ENCODE measurements around the gene DCST2.

Gene DCST2

DNA sequence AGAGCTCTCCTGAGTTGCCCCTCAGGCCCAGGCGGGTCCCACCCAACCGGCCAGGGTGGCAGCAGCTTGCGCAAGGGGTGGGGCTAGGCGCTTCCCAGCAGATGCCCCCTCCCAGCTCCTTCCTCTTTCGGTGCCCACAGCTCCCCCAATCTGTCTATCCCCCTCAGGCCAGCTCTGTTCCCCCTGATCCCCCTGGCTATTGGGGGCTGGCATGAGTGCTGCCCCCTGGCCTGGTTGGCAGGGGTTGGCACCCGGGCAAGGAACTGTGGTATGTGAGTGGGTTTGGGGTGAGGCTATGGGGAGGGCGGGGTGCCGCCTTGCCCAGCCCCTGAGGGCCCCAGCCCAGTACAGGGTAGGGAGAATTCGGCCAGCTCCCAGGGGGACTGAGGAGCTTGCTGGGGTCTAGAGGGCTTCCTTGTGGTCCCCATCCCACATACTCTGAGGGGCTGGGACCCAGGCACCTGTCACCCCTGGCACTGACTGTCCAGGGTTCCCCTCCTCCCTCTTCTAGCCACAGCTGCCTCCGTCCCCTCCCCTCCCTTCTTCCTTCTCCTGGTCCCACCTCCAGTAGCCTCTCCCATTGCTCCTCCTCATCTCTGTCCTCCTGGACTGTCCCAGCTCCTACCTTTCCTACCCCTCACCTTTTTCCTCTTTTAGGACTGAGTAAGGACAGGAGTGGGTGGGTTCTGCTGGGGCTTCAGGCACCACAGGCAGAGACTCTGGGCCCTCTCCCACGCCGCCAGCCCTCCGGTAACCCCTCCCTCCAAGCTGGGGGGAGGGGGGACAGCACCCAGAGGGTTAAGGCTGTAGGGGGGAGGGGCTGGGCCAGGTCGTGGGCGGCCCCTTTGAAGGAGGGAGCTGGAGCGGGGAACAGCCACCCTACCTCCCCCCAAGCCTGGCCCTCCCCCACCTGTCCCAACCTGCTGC is 25.3 kb downstream of the DCST2 start:
- no peak for DNase-seq

DNA sequence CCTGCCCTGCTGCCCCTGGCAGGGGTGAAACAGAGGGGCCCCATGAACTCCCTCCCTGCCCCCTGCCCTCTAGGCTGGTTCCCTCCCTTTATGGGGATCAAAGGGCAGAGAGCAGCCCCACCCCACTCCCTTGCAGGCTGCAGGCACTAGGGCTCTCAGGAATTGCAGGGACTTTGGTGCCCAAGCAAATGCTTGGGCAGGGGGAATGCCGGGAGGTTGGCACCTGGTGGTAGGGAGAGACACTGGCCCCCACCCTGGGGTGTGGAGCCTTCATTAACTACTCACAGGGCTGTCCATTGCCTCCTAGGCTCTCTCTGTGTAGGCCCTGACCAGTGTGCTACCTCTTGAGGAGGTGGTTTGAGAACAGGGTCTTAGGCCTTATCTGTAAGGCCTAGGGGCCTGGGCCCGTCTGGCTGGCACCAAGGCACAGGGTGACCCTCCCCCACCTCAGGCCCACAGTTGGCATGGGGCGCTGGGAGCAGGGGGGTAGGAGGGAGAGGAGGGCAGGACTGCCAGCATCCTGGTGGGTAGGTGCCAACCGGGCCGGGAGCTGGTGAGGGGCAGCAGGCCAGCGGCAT is 26.2 kb downstream of the DCST2 start:
- DNase-seq = no peak

DNA sequence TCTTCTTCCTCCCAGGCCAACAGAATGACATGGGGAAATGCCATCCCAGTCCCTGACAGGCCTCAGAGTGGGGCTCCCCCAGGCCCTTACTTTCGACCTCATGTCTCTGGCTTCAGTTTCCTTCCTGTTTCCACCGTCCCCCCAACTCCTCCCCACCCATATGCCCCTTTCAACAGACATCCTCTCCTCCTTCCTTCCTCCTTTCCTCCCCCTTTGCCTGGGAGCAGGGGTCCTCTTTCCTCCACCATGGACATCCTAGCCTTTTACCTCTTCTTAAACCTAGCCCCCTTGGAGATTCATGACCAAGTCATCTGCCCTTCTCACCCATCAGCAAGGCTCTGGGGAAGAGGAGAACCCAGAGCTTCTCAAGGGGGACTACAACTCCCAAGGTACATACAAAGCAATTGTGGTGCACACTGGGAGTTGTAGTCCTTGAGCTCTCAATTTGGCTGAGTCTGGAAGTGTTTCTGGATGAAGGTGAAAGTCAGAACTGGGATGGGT is 26.9 kb downstream of the DCST2 start:
- peak; percentile 20 for DNase-seq

DNA sequence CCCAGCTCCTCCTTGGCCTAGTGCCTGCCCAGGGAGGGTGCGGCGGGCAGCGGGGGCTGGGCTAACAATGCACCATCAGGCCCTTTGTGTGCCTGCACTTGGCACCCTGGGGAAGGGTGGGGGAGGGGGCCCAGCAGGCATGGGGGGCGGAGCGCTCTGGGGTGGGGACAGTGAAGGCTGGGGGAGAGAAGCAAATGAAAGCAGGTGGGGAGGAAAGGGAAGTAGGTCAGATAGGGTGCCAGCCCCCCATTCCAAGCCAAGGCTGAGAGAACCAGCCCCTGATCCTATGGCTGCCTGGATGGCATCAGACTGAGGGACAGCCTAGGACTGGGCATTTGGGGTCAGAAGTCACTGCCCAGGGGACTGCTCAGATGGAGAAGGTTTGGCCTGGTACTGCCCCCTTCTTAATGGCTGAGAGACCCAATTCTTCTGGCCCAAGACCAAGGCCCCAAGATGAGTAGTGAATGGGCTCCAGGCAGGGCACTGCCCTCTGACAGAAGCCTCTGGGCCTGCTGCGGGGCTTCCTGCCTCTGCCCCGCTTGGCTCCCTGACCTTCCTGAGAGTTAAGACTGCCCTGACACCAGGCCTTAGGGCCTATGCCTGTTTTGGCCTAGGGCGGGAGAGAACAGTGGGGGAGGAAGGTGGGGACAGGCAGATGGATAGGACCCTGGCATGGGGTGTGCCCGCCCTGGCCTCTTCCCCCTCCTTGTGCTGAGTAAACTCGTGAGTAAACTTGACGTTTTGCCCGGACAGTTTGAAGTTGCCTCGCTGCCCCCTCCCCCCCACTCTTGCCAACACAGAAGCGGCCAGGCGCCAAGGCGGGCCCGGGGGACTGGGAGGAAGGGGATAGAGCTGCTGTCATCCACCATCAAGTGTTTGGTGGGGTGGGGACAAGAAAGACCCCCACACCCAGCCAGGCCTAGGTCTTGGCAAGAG is 28.2 kb downstream of the DCST2 start:
- DNase-seq = no peak

DNA sequence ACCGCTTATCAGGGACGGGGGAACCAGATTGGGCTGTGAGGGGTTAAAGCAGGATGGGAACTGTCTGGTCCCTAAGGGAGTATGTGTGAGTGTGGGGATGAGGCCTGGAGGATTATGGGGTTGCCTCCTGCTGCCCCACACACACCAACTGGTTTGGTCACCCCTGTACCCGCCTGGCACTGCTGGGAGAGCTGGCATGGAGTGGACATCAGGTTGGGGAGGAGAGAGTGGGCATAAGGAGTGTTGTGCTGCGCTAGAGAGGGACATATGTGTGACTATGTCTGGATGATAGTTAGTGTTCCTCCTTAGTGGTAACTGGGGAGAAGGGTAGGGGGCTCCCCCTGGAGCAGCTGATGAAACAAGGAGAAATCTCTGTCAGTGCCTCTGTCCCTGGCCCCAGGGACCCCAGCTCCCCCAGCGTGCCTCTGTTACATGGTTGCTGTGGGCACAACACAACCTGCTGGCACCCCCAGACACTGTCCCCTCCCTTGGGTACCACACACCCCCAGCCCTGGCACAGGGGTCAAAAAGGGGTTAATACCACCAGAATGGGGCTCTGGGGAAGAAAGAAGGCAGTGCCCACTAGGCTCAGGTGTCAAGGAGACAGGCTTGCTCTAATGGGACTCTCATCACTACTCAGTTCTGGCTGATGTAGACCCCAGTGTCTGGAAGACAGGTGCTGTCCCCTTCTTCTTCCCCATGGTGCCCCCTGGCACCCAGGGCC is 29.1 kb downstream of the DCST2 start:
- no peak for DNase-seq

DNA sequence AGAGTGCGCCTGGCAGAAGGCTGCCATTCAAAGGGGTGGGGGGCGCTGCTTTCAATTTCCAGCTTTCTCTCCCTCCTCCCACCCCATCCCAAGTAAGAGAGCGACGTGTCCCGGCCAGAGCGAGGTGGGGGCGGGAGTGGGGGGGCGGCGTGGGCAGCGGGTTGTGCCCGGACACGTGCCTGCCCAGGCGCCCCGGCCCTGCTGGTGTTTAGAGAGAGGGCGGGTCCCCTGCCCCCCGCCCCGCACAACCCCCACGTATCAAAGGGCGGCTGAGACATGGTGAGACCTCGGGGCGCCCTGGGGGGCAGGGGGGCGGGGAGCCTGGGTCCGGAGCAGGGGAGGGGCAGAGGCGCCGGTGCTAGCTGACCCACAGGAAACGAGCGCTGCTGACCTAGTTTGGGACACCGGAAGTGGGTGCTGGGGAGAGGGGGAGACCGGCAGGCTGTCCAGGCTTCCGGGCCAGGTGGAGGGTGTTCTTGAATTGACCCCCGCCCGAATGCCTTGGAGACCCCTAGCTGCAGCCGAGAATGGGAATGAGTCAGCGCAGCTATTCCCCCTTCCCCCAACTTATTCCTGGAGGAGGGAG is 29.7 kb downstream of the DCST2 start:
- no peak for DNase-seq

DNA sequence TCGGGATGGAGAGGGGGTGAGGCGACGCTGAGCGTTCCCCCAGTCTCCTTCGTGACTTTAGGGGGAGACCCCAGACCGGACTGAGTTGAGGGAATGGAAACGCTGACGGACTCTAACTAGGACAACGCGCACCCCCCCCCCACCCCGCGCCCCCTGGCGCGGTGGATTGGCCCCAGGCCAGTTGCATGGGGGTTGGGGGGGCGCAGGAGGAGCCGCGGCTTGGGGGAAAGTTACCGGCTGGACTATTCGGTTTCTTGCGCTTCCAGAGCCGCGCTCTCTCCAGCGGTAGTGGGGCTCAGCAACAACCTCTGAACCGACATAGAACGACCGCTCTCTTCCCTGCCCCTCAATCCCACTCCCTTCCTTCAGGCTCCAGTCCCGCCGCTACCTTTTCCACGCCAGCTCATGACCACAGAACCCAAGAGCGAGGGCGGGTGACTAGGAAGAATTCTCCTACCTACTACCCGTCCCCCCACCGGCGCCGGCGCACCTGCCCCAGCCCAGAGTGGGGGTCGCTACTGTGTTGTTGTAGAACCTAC is 30.3 kb downstream of the DCST2 start:
- no peak for DNase-seq

DNA sequence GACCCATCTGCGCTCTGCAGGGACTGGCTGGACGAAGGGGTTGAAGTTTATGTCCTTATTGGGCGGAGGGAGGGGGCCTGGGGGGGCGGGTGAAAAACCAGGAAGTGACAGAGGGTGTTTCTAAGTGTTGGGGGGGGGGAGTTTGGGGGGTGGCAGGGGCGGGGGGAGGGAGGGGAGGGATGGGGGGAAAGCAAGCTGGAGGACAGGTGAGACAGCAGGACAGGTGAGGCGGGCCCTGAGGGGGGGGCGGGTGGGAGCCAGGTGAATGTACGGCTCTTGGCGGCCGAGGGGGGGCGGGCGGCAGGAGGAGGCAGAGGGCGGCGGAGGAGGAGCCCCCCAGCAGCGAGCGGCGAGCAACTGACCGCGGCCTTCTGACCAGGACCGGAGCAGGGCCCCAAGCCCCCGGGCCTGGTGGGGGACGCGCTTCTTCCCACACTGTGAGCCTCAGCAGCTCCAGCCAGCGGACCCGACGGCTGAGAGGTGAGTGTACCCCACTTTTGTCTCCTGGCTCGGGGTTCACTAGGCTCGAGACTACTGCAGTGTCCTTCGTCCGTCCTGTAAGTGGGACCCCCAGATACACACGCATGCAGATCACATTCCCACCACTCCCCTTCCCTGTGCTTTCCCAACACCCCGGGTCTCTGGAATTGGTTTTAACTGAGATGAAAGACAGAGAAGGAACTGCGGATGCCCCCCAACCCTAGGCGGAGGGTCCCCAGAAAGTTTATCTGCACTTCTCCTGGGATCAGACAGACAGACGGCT is 30.9 kb downstream of the DCST2 start, which contains the start of gene ZBTB7B:
Gene ZBTB7B (plus strand): TSS at position 339 of the 763 bp plus-strand sequence. CDS start 11,859 bp downstream, outside the sequence.
- DNase-seq = no peak

DNA sequence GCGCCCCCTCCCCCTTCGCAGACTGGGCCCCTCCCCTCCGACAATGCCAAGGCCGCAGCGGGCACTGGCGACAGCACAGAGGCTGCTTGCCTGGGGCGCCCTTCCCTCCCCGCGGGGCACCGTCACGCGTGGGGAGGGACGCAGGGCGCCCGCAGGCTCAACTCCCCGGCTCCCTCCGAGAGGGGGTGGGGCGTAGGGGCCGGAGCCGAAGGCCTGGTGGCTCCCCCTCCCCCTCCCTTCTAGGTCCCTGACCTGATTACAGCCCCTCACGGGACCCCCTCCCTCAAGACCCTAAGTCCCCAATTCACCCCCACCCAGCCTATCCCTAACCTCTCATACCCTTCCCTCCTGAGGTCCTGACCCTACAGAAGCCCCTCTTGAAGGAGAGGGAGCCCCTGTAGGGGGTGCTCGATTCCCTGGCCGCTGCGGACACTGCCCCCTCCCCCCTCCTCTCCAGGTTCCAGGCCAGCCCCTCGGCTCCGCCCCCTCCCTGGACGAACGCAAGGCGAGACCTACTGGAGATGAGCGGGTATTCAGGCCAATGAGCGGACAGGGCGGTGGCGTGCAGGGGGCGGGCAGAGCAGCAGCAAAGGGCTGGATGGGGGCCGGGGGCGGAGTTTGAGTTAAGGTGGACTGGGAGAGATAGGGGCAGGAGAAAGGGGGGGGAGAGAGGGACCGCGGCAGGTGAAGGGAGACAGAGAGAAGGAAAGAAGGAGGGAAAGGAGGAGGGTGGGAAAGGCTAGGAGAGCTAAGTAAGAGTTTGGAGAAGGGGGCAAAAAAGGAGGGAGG is 31.7 kb downstream of the DCST2 start:
- DNase-seq = peak; percentile 96

DNA sequence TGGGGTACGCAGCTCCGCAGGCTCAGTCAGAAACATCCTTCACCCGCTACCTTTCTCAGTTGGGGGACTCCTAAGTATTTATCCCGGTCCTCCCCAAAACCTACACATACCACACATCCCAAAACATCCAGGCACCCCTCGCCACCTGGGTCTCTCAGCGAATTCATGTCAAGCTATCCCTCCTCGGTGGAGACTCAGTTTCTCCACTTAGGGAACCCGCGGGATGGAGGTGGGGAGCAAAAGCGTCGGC is 32.2 kb downstream of the DCST2 start:
- peak; percentile 49 for DNase-seq

DNA sequence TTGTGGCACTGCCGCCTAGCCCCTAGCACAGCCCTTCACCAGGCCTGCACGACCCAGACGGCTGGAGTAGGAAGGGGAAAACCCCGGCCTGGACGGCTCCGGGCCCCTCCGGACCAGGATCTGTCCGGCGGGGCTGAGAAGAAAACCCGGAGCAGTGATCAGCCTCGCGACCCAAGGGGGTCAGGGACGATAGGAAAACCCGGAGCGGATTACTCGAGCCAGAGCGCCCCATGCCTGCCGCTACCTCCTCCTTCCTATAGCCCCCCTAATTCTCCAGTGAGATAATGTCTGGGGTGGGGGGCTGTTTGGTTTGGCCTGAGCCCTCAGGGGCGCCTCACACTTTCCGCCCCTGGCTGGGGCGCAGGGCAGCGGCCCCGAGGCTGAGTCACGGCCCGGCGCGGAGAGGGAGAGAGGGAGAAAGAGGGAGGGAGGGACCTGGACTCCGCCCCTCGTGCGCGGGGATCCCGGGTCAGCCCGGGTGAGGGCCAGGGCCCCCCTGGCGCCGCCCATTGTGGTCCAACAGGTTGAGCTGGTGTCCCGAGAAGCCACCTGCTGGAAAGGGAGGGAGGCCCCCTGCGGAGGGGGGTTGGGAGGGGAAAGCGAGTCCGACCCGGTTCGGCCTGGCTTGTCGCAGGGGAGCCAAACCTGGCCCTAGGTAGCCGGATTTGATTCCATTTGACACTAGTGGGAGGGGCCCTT is 32.7 kb downstream of the DCST2 start:
- peak; percentile 76 for DNase-seq

DNA sequence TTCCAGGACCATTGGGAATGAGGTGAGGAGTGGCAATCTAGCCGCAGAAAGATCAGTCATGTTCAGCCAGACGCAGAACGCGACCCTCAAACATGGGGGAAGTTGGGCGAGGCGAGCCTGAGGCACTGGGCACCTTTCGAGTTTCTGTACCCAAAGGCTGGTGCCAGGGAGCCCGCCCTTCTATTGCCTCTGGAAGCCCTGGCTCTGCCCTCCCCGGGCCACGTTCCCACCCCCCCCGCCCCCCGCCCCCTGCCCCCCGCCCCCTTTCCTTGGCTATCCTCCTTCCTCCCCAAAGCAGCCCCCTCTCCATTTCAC is 33.2 kb downstream of the DCST2 start:
- DNase-seq = peak; percentile 65

DNA sequence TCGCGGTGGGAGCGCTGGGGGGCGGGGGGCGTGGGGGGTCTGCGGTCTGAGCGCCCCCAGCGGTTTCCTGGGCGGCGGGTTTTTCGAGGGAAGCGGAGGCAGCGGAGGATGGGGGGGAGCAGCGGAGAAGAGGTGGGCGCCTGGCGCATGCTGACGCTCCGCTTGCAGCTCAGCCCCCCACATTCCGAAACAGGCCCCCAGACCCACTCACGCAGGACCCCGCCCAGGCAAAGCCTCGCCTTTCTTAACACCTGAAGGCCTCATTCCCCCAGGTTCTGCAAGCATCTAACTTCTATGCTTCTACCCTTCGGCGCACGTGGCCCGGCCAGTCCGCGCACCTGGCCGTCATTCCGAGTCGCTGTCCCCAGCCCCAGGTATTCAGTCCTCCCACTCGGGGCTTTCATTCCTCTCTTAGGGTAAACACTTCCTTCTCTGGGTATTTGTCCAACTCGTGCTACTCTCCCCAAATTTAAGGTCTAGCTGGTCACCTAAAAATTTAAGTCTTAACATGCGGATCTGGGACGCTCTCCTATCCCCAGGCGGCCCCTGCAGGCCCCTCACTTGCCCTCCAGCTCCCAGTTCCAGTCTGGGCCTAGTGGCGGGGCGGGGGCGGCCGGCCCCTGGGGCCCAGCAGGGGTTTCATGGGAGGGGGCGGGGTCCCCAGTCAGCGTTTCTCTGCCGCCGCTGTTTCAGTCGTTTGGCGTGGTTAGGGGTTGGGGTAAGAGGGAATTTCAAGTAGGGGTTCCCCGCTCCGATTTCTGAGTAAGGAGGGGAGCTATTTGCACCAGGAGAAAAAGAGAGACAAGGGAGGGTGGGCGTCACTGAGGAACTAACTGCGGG is 33.8 kb downstream of the DCST2 start:
- DNase-seq = peak; percentile 63

DNA sequence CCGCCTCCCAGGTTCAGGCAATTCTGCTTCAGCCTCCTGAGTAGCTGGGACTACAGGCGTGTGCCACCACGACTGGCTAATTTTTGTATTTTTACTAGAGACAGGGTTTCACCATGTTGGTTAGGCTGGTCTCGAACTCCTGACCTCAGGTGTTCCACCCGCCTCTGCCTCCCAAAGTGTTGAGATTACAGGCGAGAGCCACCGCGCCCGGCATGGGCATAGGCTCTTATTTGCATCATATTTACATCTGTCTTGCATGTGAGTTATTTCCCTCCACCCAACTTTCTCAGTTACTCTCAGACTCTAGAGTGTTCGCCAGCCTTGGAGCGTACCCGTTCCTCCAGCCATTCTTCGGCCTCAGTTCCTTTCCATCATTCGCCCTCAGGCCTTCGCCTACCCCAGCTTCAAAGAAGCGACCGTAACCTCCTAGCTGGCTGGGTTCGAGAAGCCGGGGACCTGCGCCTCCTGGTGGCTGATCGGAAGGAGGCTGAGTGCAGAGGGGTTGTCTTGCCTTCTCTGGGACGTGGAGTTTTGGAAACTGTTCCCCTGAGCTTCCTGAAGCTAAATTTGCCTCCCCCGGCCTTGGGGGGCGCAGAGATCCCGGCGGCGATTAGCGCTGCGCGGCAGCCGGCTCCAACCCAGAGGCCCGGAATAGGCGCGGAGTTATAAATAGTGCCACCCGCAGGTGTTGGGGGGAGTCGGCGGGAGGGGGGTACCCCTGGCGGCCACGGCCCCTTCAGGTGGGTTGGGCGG is 34.6 kb downstream of the DCST2 start:
- peak; percentile 68 for DNase-seq

DNA sequence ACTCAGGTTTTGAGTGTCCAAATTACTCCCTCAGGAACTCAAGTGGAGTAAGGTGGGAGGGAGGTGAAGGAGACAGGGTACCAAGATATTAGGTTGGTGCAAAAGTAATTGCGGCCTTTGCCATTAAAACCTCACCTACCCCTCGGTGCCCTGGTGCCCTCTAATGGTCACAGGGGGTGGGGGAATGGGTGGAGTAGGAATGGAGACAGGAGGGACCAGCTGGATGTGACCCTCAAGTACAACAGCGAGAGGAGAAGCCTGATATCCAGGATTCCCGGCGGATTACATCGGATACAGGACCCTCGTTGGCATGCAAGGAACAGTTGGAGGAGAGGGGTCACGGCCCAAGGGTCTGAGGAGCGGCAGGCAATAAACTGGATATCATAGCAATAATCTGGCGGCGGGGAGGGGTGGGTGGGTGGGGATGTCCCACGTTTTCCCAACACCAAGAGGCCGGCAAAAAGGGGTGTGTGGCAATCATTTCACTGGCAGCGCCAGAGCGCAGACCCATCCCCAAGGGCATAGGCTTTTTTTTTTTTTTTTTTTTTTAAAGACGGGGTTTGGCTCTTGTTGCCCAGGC is 35.3 kb downstream of the DCST2 start:
- no peak for DNase-seq

DNA sequence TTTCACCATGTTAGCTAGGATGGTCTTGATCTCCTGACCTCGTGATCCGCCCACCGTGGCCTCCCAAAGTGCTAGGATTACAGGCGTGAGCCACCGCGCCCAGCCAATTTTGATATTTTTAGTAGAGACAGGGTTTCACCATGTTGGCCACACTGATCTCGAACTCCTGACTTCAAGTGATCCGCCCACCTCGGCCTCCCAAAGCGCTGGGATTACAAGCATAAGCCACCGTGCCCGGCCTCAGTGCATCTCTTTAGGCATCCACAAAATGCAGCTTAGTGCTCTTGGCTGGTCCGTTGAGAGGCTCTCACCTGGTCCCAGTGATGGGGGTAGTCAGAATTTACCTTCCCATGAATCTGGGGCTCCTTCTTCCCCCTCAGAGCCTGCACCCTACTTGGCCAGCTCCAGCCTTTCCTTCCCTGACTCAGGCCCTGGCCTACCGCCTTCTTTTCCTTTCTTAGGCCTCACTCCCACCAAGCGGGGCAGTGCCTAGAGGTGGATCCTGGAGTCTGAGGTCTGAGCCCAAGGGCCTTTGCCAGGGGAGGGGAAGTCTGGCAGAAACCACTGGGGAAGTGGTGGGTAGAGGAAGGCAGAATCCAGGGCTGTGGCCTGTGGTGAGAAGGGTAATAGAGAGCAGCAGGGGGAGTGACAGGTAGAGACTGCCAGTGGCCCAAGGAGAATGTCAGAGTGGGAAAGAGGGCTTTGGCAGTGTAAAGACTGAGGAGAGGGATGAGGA is 36.4 kb downstream of the DCST2 start:
- no peak for DNase-seq
